Hypothalamus (tissue), 51 donors: ENCODE measurements around the gene ACTG2.
"Not testable (repeated sequence)": the region's sequence is repeated elsewhere in the genome, so short reads cannot be mapped to it uniquely, and the experiment has no call there.

Experiments used
- DNase-seq, 51 donors: peaks; one replicate each; lab custom pipeline; 2025; lab: John Stamatoyannopoulos, UW

ACTG2 gene

GRCh38 chr2:73931531-73932500 is 39.0 kb downstream of the ACTG2 start:
- peak in 2 of 51 donors; percentile 18 to 54 for DNase-seq

- DNase-seq, result peak in 1 of 51 donors; percentile 57
Observed at GRCh38 chr2:73933194-73933593, 40.4 kb downstream of the ACTG2 start.

GRCh38 chr2:73935641-73936040 is 42.8 kb downstream of the ACTG2 start:
- DNase-seq, result no peak

GRCh38 chr2:73937103-73937885 is 44.5 kb downstream of the ACTG2 start:
- DNase-seq, result no peak

- no peak for DNase-seq
Observed at GRCh38 chr2:73937899-73938298, 45.1 kb downstream of the ACTG2 start.

- no peak for DNase-seq
Observed at GRCh38 chr2:73938718-73939352, 46.0 kb downstream of the ACTG2 start.

GRCh38 chr2:73939419-73939818 is 46.6 kb downstream of the ACTG2 start:
- no peak for DNase-seq

GRCh38 chr2:73940066-73940465 is 47.3 kb downstream of the ACTG2 start:
- DNase-seq, result not testable (repeated sequence)

GRCh38 chr2:73942664-73943063 is 49.9 kb downstream of the ACTG2 start:
- no peak for DNase-seq

- DNase-seq, result no peak
Observed at GRCh38 chr2:73944714-73945113, 51.9 kb downstream of the ACTG2 start.

GRCh38 chr2:73946215-73946614 is 53.4 kb downstream of the ACTG2 start:
- DNase-seq, result no peak

- DNase-seq, result no peak
Observed at GRCh38 chr2:73946666-73947065, 53.9 kb downstream of the ACTG2 start.

- no peak for DNase-seq
Observed at GRCh38 chr2:73947412-73948018, 54.7 kb downstream of the ACTG2 start.

GRCh38 chr2:73949802-73950201 is 57.0 kb downstream of the ACTG2 start:
- DNase-seq, result no peak

GRCh38 chr2:73952499-73953446 is 60.0 kb downstream of the ACTG2 start:
- DNase-seq, result peak in 19 of 51 donors; percentile 2 to 57 (median 9)

- no peak for DNase-seq
Observed at GRCh38 chr2:73956218-73956865, 63.5 kb downstream of the ACTG2 start.

- DNase-seq, result no peak
Observed at GRCh38 chr2:73961274-73961673, 68.5 kb downstream of the ACTG2 start.

- no peak for DNase-seq
Observed at GRCh38 chr2:73961823-73962615, 69.2 kb downstream of the ACTG2 start.
